Activated CD4-positive, CD25-positive, alpha-beta regulatory T cell treated with anti-CD3 and anti-CD28 coated beads, Interleukin-2, amount 50 U/mL, for 16 hours (primary cell): ENCODE measurements around the gene OR5AN1.
"Not testable (repeated sequence)": the region's sequence is repeated elsewhere in the genome, so short reads cannot be mapped to it uniquely, and the experiment has no call there.

Experiments
- DNase-seq: peaks from one replicate; pipeline ENCODE4 v3.0.0-alpha.2; 2020; ENCODE audit warnings: low read depth, low spot score

The OR5AN1 gene

GRCh38 chr11:59358595-59358994 is at the start of gene OR5AN1:
OR5AN1 (plus strand) TSS chr11:59358895; CDS start chr11:59364459, 5,564 bp downstream.
- no peak for DNase-seq

GRCh38 chr11:59335001-59335400 is 23.7 kb upstream of the OR5AN1 start:
- no peak for DNase-seq

DNA sequence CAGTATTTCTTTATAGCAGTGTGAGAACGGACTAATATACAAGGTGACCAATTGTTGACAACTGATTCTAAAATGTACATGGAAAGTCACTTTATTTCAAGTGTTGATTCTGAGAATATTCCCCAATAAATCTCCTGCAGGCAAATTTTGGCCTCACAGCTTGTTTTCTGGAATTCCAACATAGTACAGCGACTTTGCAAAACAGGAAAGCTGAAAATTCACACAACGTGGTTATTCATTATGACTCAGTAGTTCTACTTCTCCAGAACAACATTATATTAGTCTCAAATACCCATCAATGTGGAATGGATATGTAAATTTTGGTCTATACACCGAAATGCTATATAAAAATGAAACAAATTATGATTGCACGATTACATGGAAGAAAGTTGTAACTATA is 22.5 kb upstream of the OR5AN1 start:
- no peak for DNase-seq

DNA sequence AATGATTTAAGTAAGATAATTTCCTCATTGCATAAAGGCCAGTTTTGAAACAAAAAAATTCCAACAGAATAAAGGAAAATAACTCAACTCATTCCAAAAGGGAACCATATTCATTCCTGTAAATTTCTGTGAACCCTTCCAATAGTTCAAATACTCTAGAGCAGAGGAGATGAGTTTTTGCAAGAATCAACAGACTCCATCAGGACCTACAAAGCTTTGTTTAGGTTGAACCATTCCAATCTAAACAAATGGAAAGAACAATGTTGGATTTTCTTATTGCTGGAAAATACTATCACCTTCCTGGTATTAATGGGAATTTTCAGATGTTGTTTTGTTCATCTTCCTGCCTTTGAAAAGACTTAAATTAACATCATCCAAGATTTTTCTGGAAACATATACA is 21.8 kb upstream of the OR5AN1 start:
- no peak for DNase-seq

GRCh38 chr11:59349657-59350056 is 9.0 kb upstream of the OR5AN1 start:
- DNase-seq: not testable (repeated sequence)

- DNase-seq: no peak
Measured at GRCh38 chr11:59355226-59355625, 3.5 kb upstream of the OR5AN1 start.

DNA sequence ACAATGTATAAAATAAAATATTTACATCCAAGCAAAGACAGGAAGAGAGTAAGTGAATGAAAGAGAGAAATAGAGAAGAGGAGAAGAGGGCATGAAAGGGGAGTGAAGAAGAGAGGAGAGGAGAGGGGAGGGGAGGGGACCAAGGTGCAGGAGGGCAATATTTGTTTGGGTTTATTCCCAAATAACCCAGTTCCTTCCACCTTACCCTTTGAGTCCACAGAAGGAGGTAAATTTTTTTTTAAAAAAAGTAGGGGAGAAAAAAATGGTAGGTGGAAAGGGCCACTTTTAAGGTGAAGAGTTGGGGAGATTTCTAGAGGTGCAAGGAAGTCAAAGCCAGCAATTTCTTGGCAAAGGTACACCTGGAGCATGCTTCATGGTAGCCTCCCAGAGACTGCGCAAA is 2.1 kb upstream of the OR5AN1 start:
- no peak for DNase-seq

DNA sequence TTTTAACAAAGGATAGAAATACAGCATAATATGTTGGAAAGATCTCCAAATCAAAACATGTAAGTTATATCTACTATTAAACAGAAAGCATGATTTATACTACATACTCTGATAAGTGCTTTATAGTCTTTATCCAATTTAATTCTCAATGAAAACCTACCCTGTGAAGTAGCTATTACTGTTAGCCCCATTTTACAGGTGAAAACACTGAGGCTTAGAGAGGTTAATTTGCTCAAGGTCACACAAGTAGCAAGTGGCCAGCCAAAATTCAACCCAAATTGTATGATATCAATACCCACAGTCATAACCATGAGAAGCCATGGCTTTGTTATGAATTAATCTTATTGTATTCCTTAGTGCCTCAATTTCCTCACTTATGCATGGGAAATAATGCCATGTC is 675 bp upstream of the OR5AN1 start:
- no peak for DNase-seq

DNA sequence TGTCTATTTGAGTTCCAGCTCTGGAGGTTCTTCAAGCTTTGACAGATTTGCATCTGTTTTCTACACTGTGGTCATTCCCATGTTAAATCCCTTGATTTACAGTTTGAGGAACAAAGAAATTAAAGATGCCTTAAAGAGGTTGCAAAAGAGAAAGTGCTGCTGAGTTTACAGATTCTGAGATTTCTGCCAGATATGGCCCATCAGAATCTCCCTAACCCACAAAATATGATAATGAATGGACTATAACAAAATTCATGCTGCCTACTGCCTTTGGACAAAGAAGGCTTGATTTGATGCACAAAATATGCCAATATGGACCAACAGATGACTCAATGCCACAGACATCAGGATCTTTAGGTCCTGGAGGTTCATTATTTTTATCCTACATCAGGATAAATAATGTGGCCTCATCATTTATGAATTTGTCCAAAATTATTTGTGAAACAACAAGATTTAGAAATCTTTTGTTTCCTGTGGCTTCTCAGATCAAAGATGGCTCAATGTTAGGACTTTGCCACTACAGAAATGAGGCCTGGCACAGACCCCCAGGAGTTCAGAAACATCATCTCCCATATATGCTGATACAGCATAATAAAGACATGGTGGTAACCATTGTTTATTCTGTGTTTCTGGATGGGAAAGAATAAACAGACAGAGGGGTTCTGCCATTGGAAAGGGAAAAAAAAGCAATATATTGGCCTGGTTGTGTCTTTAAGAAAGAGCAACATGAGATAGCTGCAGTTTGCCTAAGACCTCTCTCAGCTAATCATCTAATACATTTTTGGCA is 6.7 kb downstream of the OR5AN1 start:
- no peak for DNase-seq

GRCh38 chr11:59368238-59369022 is 9.7 kb downstream of the OR5AN1 start:
- no peak for DNase-seq

- not testable (repeated sequence) for DNase-seq
Measured at GRCh38 chr11:59372324-59372723, 13.6 kb downstream of the OR5AN1 start.

DNA sequence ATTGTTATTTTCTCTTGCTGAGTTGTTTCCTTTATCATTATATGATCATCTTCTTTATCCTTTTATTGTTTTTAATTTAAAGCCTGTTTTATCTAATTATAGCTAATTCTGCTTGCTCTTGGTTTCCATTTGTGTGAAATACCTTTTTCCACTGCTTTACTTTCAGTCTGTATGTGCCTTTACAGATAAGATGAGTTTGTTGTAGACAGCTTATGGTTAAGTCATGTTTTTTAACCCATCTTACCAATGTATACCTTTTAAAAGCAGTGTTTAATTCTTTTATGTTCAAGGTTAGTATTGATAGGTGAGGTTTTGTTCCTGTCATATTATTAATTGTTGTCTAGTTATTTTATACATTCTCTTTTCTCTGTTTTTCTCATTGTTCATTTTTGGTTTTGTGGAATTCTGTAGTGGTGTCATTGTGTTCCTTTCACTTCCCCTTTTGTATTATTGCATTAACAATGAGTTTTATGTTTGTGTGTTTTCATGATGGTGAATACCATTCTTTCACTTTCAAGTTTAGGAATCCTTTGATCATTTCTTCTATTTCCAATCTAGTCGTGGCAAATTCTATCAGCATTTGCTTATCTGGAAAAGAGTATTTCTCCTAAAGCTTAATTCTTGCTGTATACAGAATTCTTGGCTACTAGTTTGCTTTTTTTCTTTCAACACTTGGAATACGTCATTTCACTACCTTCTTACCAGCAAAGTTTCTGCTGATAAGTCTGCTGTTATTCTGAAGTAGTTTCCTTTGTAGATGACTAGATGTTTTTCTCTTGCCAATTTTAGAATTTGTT is 21.8 kb downstream of the OR5AN1 start:
- DNase-seq: no peak

GRCh38 chr11:59394186-59394585 is 35.5 kb downstream of the OR5AN1 start:
- no peak for DNase-seq

DNA sequence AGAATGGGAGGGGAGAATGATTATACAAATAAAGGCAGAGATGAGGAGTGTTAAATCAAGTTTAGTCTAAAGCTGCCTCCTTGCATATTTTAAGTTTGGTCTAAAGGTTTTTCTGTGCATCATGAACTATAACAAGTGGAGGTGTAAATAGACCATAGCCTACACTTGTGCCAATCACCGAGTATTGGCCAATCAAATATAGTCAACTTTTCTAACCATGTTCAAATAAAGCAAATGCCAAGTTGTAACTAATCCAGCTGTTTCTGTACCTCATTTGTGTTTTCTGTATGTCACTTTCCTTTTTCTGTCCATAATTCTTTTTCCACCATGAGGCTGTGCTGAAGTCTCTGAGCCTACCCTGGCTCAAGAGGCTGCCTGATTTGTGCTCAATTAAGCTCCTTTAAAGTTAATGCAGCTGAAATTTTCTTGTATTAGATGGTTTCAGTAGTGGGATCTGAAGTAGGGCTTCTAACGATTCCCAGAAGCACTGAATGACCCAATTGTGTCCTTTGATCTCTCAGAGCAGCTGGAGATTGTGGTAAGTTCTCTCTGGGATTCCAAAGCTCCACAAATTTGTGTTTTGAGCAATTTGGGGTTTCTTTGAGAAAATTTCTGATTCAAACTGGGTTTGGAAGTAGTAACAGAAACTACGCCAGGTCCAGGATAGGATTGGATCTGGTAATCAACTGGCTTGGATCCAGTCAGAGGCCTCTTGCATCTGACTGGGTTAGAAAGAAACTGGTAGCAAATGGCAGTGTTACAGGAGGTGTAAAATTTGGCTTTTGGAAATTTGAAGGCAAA is 42.0 kb downstream of the OR5AN1 start:
- no peak for DNase-seq

- DNase-seq: no peak
Measured at GRCh38 chr11:59401262-59401552, 42.5 kb downstream of the OR5AN1 start.

DNA sequence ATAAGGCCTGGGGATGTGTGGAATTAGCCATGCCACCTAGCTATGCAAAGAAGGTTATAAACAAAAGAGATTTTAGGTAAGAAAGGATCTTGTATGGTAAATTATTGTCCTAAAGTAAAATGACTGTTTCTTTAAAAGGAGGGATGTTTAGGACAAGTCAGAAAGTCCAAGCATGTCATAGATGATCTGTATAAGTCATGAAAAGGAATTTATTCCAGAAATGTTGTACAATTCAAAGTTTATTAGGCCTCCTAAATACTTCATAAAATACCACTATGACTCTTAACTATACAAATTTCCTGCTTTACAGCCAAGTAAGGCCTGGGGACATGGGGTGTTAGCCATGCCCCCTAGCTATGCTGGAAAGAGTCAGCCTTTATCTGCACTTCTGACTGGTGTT is 44.9 kb downstream of the OR5AN1 start:
- DNase-seq: no peak

DNA sequence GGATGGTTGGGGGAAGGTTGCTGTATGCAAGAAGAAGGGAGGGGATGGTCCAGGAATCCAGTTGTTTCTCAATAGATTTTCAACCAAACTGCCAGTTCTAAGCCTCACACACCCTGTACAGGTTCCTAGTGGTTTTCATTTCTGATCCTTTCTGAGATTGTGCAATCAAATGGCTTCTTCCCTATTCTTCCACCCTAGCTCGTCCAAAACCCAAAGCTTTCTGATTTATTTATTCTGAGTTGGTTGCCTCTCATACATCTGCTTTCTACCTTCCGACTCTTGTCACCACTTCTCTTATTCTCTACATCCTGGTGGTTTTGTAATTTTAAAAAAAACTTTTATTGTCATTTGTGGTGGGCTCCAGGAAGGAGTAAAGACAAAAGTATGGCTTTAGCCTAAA is 55.0 kb downstream of the OR5AN1 start:
- DNase-seq: no peak

DNA sequence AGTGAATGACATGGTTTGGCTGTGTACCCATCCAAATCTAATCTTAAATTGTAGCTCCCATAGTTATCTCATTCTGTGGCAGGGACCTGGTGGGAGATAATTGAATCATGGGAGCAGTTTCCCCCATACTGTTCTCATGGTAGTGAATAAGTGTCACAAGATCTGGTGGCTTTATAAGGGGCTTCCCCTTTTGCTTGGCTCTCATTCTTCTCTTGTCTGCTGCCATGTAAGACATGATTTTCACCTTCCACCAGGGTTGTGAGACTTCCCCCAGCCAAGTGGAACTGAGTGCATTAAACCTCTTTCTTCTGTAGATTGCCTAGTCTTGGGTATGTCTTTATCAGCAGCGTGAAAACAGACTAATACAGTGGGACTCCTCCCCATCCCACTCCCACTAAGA is 56.4 kb downstream of the OR5AN1 start:
- DNase-seq: no peak

DNA sequence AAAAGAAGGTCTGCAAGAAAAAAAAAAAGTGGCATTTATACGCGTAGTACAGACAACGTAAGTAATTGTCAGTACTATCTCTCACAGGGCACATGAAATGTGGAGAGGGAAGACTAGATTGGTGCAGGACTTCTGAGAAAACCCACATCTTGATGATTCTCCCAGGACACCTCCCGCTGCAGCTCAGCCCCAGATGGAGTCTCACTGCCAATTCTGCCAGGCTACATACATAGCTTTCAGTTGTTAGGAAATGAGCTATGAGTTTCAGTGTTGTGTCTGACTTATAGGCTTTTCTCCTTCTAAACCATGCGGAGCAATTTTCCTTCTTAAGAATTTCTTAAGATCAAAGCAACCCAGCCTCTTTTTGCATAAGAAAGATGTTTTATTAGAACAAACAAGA is 57.9 kb downstream of the OR5AN1 start:
- DNase-seq: no peak

DNA sequence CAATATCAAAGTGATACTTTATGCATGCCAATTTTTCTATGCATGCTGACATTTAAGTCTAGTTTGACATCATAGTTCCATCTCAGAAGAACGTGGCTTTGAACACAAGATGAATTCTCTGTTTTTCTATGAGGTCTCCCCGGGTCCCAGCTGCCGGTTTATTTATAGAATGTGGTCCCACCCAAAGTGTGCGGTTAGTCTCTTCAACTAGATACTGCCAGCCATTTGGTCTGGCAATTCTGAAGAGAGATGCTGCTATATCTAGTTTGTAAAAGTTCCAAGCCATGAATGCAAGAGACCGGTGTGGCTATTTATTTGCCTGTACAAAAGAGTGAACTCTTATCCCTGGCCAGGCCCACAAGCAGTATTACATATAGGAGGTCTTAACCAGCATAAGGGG is 58.3 kb downstream of the OR5AN1 start:
- DNase-seq: no peak

DNA sequence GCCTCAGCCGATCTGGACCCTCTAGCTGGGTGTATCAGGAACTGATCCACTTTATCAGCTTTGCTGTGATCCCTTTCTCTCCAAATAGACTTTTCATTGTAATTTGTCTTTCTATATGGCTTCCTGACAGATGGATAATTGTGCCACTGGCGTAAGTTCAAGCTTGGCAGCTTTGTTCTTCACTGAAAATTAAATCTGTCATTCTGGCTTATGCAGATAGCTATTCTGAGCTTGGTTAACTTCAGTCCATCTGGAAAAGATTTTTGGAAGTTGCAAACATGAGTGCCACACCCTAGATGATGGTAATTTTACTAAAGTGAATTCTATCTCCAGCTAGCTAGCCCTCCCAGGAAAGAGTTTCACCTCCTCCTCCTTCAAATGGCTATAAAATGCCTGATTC is 59.5 kb downstream of the OR5AN1 start:
- DNase-seq: no peak
